Bronchial epithelial cell (primary cell): ENCODE measurements around the gene GRM2. TPM values are rescaled to one million over a fixed set of nuclear protein-coding genes. Genes with fewer than 3 reads are reported as not detected.
A peak's percentile ranks its signal among the peaks of the same experiment; 100 is the strongest.

Source experiments
- DNase-seq: peaks from one replicate; pipeline ENCODE4 v3.0.0-alpha.2; 2010; ENCODE audit warnings: low read depth
- FAIRE-seq: peaks from 2 replicates; lab custom pipeline; 2011; peaks lifted over from hg19 to GRCh38; lab: Jason Lieb, UNC
- H3K27me3 ChIP-seq: 2 replicates; pipeline ENCODE4 v1.5.1; 2011; ENCODE audit warnings: low read length; ENCODE audit not compliant: control insufficient read depth, insufficient read depth
- H3K36me3 ChIP-seq: 2 replicates; pipeline ENCODE4 v1.5.1; 2011; ENCODE audit warnings: low read length; ENCODE audit not compliant: control insufficient read depth, insufficient read depth
- H3K4me3 ChIP-seq: 2 replicates; pipeline ENCODE4 v1.5.1; 2011; ENCODE audit warnings: mild to moderate bottlenecking, low read depth, low read length, control low read depth
- total RNA-seq: library from RNA; depleted of rRNA; stranded (reverse); fragments of >200 nt; gene quantifications from 2 replicates; pipeline ENCODE4 v1.2.1, GENCODE V29; 2014
- TF ChIP-seq, protein P1 (sequence below): IDR thresholded peaks from 2 replicates; pipeline ENCODE4 v1.5.1; 2011; ENCODE audit warnings: mild to moderate bottlenecking, moderate library complexity, low read length, control low read depth, inconsistent platforms; ENCODE audit not compliant: insufficient read depth, severe bottlenecking

The GRM2 gene
- total RNA-seq, 1 donor from 2014 or later = under 0.01 TPM

DNA sequence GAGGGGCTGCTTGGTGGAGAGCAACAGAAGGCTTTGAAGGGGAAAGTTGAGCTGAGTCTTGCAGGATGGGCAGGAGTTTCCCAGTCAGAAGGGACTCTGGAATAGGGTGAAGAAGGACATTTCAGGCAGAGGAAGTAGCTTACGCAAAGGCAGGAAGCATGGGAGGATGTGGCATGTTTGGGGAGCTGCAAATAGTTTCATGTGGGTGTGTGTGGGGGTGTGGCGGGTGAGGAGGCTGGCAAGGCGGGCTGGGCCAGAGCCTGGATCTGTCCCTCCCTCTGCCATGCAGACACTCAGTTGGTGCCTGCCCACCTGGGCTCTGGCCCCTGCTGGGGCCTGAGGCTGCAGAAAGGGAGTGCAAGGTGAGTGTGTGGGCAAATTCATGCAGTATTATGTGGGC is 25.4 kb upstream of the GRM2 start:
- Histone ChIP-seq H3K4me3 (no peak overlapping the region), H3K36me3 (peaks cover 4% of the 10 kb centered on the region), H3K27me3 (no peaks in the 10 kb centered on the region)
- TF ChIP-seq, protein P1, sequence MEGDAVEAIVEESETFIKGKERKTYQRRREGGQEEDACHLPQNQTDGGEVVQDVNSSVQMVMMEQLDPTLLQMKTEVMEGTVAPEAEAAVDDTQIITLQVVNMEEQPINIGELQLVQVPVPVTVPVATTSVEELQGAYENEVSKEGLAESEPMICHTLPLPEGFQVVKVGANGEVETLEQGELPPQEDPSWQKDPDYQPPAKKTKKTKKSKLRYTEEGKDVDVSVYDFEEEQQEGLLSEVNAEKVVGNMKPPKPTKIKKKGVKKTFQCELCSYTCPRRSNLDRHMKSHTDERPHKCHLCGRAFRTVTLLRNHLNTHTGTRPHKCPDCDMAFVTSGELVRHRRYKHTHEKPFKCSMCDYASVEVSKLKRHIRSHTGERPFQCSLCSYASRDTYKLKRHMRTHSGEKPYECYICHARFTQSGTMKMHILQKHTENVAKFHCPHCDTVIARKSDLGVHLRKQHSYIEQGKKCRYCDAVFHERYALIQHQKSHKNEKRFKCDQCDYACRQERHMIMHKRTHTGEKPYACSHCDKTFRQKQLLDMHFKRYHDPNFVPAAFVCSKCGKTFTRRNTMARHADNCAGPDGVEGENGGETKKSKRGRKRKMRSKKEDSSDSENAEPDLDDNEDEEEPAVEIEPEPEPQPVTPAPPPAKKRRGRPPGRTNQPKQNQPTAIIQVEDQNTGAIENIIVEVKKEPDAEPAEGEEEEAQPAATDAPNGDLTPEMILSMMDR = no peak
- DNase-seq (peak; percentile 68), FAIRE-seq (peak; percentile 72)

DNA sequence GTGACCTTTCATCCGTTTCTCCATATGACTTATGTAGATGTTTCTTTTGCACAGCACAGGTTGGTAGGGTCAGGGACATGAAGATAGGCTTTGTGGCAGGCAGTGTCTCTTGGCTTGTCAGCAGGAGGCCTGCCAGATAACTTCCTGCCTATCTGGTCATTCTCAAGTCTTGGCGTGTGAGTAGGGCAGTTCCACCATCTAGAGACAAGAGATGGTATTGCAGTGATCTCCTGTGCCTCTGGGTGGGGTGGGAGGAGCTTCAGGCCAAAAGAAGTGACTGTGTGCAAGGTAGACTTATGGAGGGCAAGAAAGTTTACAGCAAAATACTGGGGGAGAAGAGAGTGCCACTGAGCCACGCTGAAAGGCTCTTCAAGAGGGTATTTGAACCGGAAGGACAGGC is 24.8 kb upstream of the GRM2 start:
- Histone ChIP-seq H3K4me3 (no peak overlapping the region), H3K27me3 (no peaks in the 10 kb centered on the region), H3K36me3 (peaks cover 6% of the 10 kb centered on the region)
- DNase-seq (peak; percentile 90), FAIRE-seq (peak; percentile 96)
- TF ChIP-seq, protein P1 = peak; percentile 80

DNA sequence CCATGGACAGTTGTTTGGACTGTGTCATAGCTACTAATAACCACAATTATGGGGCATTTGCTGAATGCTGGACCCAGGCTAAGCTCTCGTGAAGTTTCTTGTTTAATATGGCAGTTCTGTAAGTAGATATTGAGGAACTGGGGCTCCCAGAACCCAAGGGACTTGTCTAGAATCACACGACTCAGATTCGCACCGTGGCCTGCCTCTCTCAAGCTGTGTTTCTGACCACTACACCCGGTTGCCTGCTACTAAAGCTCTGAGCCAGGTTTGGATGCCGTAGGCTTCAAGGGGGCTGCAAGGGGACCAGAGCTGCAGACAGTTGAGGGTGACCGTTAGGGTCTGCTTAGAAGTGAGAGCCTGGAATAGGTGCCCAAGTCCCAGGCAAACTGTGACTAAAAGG is 24.3 kb upstream of the GRM2 start:
- peaks cover 9% of the 10 kb centered on the region for H3K36me3 ChIP-seq

DNA sequence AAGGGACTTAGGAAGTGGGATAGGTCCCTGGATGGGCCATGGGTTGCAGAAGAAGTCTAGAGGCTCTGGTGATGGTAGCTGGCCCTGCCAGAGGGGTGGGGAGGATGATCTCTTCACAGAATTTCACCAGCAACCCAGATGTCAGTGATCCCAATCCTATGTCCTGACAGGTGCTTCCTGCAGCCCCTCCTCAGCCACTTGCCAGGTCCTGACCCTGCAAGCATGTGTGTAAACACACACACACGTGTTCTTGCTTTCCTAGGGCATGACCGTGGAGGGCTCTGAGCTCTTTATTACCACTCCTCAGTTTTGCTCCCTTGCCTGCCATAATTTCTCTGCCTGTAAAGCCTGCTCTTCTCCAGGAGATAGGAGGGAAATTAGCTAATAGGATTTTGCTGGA is 23.3 kb upstream of the GRM2 start:
- H3K36me3 ChIP-seq = peaks cover 9% of the 10 kb centered on the region
- no peaks in the 10 kb centered on the region for H3K27me3 ChIP-seq
- no peak overlapping the region for H3K4me3 ChIP-seq
- TF ChIP-seq, protein P1 = no peak
- FAIRE-seq (no peak), DNase-seq (no peak)

More for the DNA sequence above, 24.3 kb upstream of the GRM2 start:
- Histone ChIP-seq H3K4me3 (no peak overlapping the region), H3K27me3 (no peaks in the 10 kb centered on the region)
- DNase-seq = no peak
- TF ChIP-seq, protein P1 = no peak
- no peak for FAIRE-seq

DNA sequence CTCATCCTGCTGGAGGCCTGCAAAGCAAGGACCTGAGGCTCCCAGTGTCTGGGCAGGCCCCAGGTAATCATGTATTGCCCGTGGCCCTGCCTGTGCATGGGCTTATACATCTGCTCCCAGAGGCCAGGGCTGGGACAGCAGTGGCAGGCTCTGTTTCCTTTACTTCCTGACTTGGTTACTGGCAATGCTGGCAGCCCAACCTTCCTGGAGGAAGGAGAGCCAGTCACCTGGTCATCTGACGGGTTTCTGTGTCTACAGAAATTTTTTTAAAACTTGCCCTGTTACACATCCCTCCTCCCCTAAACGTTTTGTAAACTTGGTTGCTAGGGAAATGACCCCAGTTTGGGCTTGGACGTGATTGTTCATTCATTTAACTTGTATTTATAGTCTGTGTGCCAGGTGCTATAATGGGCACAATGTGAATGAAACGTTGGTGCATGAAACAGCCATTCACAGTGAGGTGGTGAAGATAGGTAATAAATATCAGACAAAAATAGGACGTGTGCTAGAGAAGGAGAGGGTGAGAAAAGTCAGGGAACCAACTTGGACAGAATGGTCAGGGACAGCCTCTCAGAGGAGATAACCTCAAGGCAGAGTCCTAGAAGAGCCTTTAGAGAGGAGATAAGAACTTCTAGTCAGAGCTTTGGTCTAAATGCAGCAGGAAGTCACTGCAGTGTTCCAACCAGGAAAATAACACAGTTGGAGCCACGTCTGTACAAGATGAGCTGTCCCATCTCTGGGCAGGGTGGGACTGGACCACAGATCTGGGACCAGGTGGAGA is 21.7 kb upstream of the GRM2 start:
- Histone ChIP-seq H3K36me3 (peaks cover 13% of the 10 kb centered on the region), H3K27me3 (no peaks in the 10 kb centered on the region), H3K4me3 (no peak overlapping the region)
- TF ChIP-seq, protein P1 = no peak
- DNase-seq = no peak
- no peak for FAIRE-seq
